Prostate gland (tissue), 2 donors: ENCODE results near the gene GOLGA2.

Source experiments
- CTCF ChIP-seq, 4 experiments: fragments of 200-600 bp in 2 of 4; fragments of 450-650 bp in 2 of 4; sonication (generic) in 2 of 4; IDR thresholded peaks; 1 replicate in 3 of 4; 2 replicates in 1 of 4; pipeline ENCODE4 v1.5.1; 2016 to 2019; ENCODE audit warnings: antibody characterized with exemption in 4 of 4, mild to moderate bottlenecking in 2 of 4, moderate library complexity in 2 of 4
- POLR2A ChIP-seq: fragments of 450-650 bp; IDR thresholded peaks from one replicate; pipeline ENCODE4 v1.6.1; 2016; ENCODE audit warnings: antibody characterized with exemption, mild to moderate bottlenecking
- POLR2AphosphoS5 ChIP-seq: sonication (generic); formaldehyde crosslinking; IDR thresholded peaks from one replicate; pipeline ENCODE4 v1.6.1; 2017; ENCODE audit warnings: antibody characterized with exemption

GRCh38 chr9:128288273-128289004, 12.6 kb upstream of the GOLGA2 start:
- TF ChIP-seq CTCF (IDR thresholded peaks at IDR 0.05) (no peak), POLR2A (no peak), POLR2AphosphoS5 (no peak)
